OCI-LY7 (cell line): ENCODE results near the gene AMY2B.

Experiments
- EZH2phosphoT487 ChIP-seq: fragments of 200-600 bp; sonication (generic); IDR thresholded peaks from 2 replicates; pipeline ENCODE4 v1.6.1; 2018; ENCODE audit warnings: low read depth, borderline replicate concordance, mild to moderate bottlenecking, mixed run types, antibody characterized with exemption, low read length, moderate library complexity, mixed read lengths
- TF ChIP-seq, protein P1 (sequence below): fragments of 200-600 bp; sonication (generic); conservative IDR thresholded peaks from 2 replicates; pipeline ENCODE4 v1.5.1; 2014; ENCODE audit warnings: mild to moderate bottlenecking, antibody characterized with exemption, low read length, moderate library complexity, mixed read lengths

DNA sequence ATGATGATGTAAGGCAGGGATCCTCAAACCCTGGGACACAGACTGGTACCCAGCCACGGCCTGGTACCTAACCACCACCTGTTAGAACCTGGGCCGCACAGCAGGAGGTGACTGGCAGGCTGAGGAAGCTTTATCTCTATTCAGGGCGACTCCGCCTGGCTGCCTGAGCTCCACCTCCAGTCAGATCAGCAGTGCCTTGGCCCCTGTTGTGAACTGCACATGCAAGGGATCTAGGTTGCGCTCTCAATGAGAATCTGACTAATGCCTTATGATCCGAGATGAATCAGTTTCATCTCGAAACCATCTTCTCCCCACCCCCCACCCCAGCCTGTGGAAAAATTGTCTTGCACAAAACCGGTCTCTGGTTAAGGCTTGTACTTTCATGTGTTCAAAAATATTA, 41.6 kb upstream of the AMY2B start:
- TF ChIP-seq, protein P1, sequence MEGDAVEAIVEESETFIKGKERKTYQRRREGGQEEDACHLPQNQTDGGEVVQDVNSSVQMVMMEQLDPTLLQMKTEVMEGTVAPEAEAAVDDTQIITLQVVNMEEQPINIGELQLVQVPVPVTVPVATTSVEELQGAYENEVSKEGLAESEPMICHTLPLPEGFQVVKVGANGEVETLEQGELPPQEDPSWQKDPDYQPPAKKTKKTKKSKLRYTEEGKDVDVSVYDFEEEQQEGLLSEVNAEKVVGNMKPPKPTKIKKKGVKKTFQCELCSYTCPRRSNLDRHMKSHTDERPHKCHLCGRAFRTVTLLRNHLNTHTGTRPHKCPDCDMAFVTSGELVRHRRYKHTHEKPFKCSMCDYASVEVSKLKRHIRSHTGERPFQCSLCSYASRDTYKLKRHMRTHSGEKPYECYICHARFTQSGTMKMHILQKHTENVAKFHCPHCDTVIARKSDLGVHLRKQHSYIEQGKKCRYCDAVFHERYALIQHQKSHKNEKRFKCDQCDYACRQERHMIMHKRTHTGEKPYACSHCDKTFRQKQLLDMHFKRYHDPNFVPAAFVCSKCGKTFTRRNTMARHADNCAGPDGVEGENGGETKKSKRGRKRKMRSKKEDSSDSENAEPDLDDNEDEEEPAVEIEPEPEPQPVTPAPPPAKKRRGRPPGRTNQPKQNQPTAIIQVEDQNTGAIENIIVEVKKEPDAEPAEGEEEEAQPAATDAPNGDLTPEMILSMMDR: no peak
- TF ChIP-seq EZH2phosphoT487: no peak
